Forelimb muscle (tissue), 1 donor: ENCODE data around the gene BCL2L13. TPM values are rescaled to one million over a fixed set of nuclear protein-coding genes. Genes with fewer than 3 reads are reported as not detected.
"Not testable (repeated sequence)": the region's sequence is repeated elsewhere in the genome, so short reads cannot be mapped to it uniquely, and the experiment has no call there.

Experiments used
- DNase-seq: peaks from one replicate; pipeline ENCODE4 v3.0.0-alpha.2; 2013; ENCODE audit warnings: low read depth
- polyA plus RNA-seq: library from polyadenylated mRNA; unstranded; fragments of 120-200 nt; gene quantifications from one replicate; pipeline ENCODE4 v1.2.1, GENCODE V29; 2013; ENCODE audit not compliant: insufficient read length

Gene BCL2L13
- polyA plus RNA-seq, 1 donor = 39.6 TPM

GRCh38 chr22:17694193-17694592 lies 55.6 kb downstream of the BCL2L13 start:
- no peak for DNase-seq

- DNase-seq = no peak
These were observed 56.2 kb downstream of the BCL2L13 start for GRCh38 chr22:17694752-17695151.

GRCh38 chr22:17695986-17696385 lies 57.4 kb downstream of the BCL2L13 start:
- no peak for DNase-seq

- not testable (repeated sequence) for DNase-seq
These were observed 58.6 kb downstream of the BCL2L13 start for GRCh38 chr22:17697196-17697595.

- DNase-seq = not testable (repeated sequence)
These were observed 59.7 kb downstream of the BCL2L13 start for GRCh38 chr22:17698276-17698675.

GRCh38 chr22:17698948-17699347 lies 60.4 kb downstream of the BCL2L13 start:
- DNase-seq = no peak

GRCh38 chr22:17699696-17700340 lies 61.3 kb downstream of the BCL2L13 start:
- DNase-seq = no peak

- no peak for DNase-seq
These were observed 62.2 kb downstream of the BCL2L13 start for GRCh38 chr22:17700778-17701177.

GRCh38 chr22:17703811-17704210 lies 65.3 kb downstream of the BCL2L13 start:
- no peak for DNase-seq

GRCh38 chr22:17705546-17705945 lies 67.0 kb downstream of the BCL2L13 start:
- DNase-seq = no peak

- peak; percentile 19 for DNase-seq
These were observed 67.7 kb downstream of the BCL2L13 start for GRCh38 chr22:17705951-17706900.

GRCh38 chr22:17706947-17707346 lies 68.4 kb downstream of the BCL2L13 start:
- no peak for DNase-seq

GRCh38 chr22:17707526-17707925 lies 69.0 kb downstream of the BCL2L13 start:
- DNase-seq = no peak

GRCh38 chr22:17710023-17710422 lies 71.5 kb downstream of the BCL2L13 start:
- no peak for DNase-seq

GRCh38 chr22:17712441-17712840 lies 73.9 kb downstream of the BCL2L13 start:
- no peak for DNase-seq

GRCh38 chr22:17716529-17716928 lies 78.0 kb downstream of the BCL2L13 start:
- no peak for DNase-seq

GRCh38 chr22:17717708-17718107 lies 79.2 kb downstream of the BCL2L13 start:
- no peak for DNase-seq

- DNase-seq = no peak
These were observed 81.4 kb downstream of the BCL2L13 start for GRCh38 chr22:17719911-17720310.

GRCh38 chr22:17724241-17724640 lies 85.7 kb downstream of the BCL2L13 start:
- no peak for DNase-seq

- DNase-seq = no peak
These were observed 86.3 kb downstream of the BCL2L13 start for GRCh38 chr22:17724678-17725499.

- no peak for DNase-seq
These were observed 86.9 kb downstream of the BCL2L13 start for GRCh38 chr22:17725500-17725796.
